Measurements from ENCODE around the gene ARHGEF11. TPM values are rescaled to one million over a fixed set of nuclear protein-coding genes. Genes with fewer than 3 reads are reported as not detected.

Gene ARHGEF11
- total RNA-seq, 1 donor from 2014 or later = 41.1 TPM

- ATAC-seq (no peak), DNase-seq (no peak)
- intact Hi-C loops (cut with DNase I) = no loop called here
- no peak overlapping the region for H3K4me3 ChIP-seq
- H3K27ac ChIP-seq = no peak overlapping the region
- H3K27me3 ChIP-seq = no peaks in the 10 kb centered on the region
- H3K9me3 ChIP-seq = no peaks in the 10 kb centered on the region
- peaks cover 80% of the 10 kb centered on the region for H3K36me3 ChIP-seq
- no peaks in the 10 kb centered on the region for H3K4me1 ChIP-seq
- TF ChIP-seq CTCF (IDR thresholded peaks at IDR 0.05) = no peak
These were observed 86.1 kb downstream of the ARHGEF11 start for GRCh38 chr1:156959414-156959813.

GRCh38 chr1:156958247-156958714 lies 87.3 kb downstream of the ARHGEF11 start:
- H3K4me1 ChIP-seq = no peaks in the 10 kb centered on the region
- H3K27me3 ChIP-seq = no peaks in the 10 kb centered on the region
- H3K36me3 ChIP-seq = peaks cover 83% of the 10 kb centered on the region
- intact Hi-C loops (cut with DNase I) = no loop called here
- DNase-seq (no peak), ATAC-seq (no peak)
- no peak overlapping the region for H3K27ac ChIP-seq
- no peak overlapping the region for H3K4me3 ChIP-seq
- H3K9me3 ChIP-seq = no peaks in the 10 kb centered on the region
- TF ChIP-seq CTCF (IDR thresholded peaks at IDR 0.05) = no peak

- intact Hi-C loops (cut with DNase I) = no loop called here
- peaks cover 85% of the 10 kb centered on the region for H3K36me3 ChIP-seq
- DNase-seq = no peak
These were observed 87.9 kb downstream of the ARHGEF11 start for GRCh38 chr1:156957634-156958033.

GRCh38 chr1:156956333-156956732 lies 89.2 kb downstream of the ARHGEF11 start:
- Histone ChIP-seq H3K4me1 (no peaks in the 10 kb centered on the region), H3K9me3 (no peaks in the 10 kb centered on the region), H3K4me3 (no peak overlapping the region), H3K27ac (no peak overlapping the region), H3K27me3 (no peaks in the 10 kb centered on the region), H3K36me3 (peaks cover 87% of the 10 kb centered on the region)
- TF ChIP-seq CTCF (IDR thresholded peaks at IDR 0.05) = no peak
- no peak for ATAC-seq
- no peak for DNase-seq
- intact Hi-C loops (cut with DNase I) = no loop called here

More at GRCh38 chr1:156957634-156958033, 87.9 kb downstream of the ARHGEF11 start:
- ATAC-seq = no peak
- TF ChIP-seq CTCF (IDR thresholded peaks at IDR 0.05) = no peak
- Histone ChIP-seq H3K9me3 (no peaks in the 10 kb centered on the region), H3K4me3 (no peak overlapping the region), H3K4me1 (no peaks in the 10 kb centered on the region), H3K27me3 (no peaks in the 10 kb centered on the region), H3K27ac (no peak overlapping the region)

GRCh38 chr1:156953571-156953970 lies 92.0 kb downstream of the ARHGEF11 start:
- DNase-seq = no peak
- intact Hi-C loops (cut with DNase I) = no loop called here
- ATAC-seq = no peak
- no peaks in the 10 kb centered on the region for H3K4me1 ChIP-seq
- no peak overlapping the region for H3K4me3 ChIP-seq
- no peaks in the 10 kb centered on the region for H3K9me3 ChIP-seq
- no peaks in the 10 kb centered on the region for H3K27me3 ChIP-seq
- H3K27ac ChIP-seq = no peak overlapping the region
- H3K36me3 ChIP-seq = peaks cover 89% of the 10 kb centered on the region
- no peak for TF ChIP-seq CTCF (IDR thresholded peaks at IDR 0.05)

- DNase-seq = no peak
- H3K27ac ChIP-seq = no peak overlapping the region
- H3K36me3 ChIP-seq = peaks cover 91% of the 10 kb centered on the region
- intact Hi-C loops (cut with DNase I) = no loop called here
- TF ChIP-seq CTCF (IDR thresholded peaks at IDR 0.05) = no peak
- H3K4me3 ChIP-seq = no peak overlapping the region
- ATAC-seq = no peak
- H3K9me3 ChIP-seq = no peaks in the 10 kb centered on the region
- H3K27me3 ChIP-seq = no peaks in the 10 kb centered on the region
- H3K4me1 ChIP-seq = no peaks in the 10 kb centered on the region
These were observed 94.2 kb downstream of the ARHGEF11 start for GRCh38 chr1:156951371-156951770.

Measured in upper lobe of right lung (tissue), 1 donor.